ENCODE measurements around the gene TENM4.
"Not testable (repeated sequence)": the region's sequence is repeated elsewhere in the genome, so short reads cannot be mapped to it uniquely, and the experiment has no call there.

The TENM4 gene

DNA sequence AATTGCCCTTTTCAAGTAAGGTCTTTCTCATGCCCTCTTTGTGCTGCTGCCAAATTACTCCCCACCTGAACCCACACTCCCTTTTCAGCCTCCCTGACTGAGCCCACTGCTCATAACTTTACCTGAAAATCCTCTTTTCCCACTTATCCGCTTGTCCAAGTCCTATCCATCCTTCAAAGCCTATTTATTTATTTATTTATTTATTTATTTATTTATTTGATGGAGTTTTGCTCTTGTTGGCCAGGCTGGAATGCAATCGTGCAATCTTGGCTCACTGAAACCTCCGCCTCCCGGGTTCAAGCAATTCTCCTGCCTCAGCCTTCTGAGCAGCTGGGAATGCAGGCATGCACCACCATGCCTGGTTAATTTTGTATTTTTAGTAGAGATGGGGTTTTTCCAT lies 613.5 kb downstream of the TENM4 start:
- DNase-seq = not testable (repeated sequence)

DNA sequence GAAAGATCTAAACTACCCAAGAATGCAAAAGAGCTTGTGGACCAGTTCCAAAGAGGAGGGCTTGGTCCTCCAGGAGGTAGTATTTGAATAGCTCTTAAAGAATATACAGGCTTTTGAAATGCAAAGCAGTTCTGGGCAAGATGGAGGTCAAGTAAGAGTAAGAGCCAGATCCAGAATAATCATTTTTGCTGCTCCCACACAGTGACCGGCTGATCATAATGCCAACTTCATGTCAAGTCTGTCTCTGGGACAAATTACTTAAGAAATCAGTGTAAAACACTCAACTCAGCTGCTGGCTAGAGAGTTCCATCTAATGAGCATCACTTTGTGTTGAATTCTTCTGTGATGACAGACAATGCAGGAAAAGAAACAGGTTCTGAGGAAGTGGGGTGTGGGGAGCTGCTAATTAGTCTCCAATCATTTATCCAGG lies 615.2 kb downstream of the TENM4 start:
- no peak for DNase-seq

DNA sequence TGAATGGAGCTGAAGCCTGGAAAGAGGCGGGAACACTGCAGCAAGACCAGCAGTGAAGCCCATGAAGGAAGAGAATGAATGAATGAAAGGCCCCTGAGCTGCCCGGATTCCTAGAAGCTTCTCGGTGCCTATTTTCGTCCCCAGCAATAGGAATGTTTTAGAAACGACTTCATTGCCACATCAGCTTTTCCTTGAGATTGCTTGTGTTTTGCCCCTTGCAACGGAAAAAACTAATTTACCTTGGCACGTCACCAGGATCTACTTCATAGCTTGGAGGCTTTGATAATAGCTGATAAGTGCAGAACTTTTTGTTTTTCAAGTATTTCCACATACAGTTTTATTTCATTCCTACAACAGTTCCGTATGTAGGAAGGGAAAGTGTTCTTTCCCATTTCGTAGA lies 617.2 kb downstream of the TENM4 start:
- DNase-seq = no peak

DNA sequence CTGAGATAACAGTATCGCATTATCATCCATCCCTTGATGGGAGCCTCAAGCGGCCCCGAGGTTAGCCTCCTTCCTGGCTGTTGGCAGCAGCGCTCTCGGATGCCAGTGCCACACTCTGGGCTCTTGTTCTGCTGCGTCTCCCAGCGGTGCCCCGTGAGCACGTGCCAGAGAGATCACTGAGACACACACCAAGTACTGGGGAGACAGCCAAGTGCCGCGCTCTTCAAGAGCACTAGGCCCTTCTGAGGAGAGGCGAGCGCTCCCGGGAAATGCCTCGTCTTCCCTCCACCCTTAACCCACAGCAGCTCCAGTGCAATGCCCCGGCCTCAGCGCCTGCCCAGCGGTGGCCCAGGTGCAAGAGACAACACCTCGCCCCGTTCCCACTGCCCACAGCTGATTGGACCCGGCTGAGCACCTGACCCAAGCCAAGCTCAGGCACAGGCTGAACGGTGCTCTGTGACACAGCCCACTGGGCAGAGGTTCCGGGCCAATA lies 617.9 kb downstream of the TENM4 start:
- no peak for DNase-seq

DNA sequence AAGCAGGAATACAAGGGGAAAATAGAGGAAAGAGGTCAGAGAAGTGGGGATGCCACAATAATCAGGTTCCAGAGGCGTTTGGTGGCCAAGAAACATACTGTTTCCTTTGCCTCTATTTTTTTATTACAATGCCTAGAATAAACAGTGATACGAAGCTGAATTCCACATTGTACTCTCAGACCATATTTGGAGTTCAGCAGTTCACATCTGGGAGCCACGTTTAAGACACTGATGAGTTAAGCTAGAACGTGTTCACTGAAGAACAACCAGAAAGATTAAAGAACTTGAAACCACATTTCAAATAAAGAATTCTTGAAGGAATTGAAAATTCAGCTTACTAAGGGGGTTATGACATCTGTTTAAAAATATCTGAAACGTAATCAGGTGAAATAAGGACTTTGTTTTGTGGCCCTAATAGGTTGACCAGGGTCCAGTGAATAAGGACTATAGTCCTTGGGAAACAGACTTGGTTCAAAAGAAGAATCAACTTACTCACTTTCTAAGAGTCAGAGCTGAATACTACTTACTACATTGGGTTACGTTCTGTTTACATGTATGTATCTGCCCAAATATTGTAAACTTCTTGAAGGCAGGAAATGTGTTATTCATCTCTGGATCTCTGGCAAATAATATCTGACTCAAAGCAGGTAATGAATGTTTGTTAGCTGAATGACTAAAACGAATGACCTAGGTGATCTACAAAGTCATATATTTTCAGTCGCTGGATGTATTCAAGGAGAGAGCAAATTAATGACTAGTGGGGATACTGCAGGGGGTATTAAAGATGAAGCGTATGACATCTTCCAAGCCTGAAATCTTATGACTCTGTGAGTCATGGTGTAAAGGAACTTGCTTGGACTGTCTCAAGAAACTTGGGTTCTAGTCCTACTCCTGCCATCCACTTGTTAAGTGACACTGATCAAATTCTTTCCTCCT lies 619.2 kb downstream of the TENM4 start:
- no peak for DNase-seq

DNA sequence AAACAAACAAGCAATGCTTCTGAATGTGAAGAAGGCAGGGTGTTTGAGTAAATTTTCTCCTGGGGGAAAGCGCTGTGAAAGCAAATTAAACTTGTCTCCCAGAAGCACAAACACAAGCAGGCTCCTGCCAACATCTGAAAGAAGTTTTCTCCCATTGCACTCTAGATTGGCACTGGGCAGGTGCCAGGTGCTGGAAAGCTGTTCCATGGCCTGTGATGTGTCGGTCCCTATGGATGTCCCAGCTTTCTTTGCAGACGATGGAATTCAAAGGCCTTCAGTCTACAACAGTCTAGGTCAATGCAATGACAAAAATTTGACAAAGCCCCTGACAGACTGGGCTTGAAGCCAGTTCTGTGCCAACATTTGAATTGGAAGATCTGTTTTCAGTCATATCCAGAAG lies 620.1 kb downstream of the TENM4 start:
- no peak for DNase-seq

DNA sequence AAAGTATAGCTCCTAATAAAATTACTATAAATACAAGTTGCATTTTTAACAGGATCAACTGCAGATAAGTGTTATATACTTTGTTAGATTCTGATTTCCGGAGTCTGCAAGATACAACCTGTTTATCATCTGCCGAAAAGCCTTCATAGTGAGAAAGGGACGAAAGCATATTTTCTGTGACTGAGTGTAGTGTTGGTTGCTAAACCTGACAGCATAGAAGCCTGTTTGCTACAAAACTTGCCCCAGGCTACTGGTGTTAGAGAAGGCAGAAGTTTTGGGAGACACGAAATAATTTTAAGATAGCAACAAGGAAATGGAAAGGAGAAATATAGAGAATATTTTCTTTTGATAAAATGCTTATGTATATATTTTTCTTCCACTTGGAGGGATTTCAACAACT lies 622.6 kb downstream of the TENM4 start:
- DNase-seq = no peak

DNA sequence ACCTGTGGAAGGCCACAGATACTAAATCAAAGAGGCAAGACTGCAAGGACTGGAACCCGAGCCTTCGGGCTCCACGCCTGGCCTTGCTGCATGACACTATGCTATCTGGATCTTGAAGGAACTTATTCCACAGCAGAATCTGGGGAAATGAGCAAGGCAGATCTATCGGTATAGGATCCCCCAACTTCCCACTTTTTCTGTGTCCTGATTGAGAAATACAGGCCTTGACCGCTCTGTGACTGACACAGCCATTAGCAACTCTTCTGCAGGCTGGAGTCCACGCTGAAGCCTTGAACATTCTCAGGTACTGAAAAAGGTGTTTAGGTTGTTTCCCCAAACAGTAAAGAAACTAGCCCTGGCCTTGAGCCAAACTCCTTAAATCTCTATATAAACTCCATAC lies 625.0 kb downstream of the TENM4 start:
- peak; percentile 11 for DNase-seq

DNA sequence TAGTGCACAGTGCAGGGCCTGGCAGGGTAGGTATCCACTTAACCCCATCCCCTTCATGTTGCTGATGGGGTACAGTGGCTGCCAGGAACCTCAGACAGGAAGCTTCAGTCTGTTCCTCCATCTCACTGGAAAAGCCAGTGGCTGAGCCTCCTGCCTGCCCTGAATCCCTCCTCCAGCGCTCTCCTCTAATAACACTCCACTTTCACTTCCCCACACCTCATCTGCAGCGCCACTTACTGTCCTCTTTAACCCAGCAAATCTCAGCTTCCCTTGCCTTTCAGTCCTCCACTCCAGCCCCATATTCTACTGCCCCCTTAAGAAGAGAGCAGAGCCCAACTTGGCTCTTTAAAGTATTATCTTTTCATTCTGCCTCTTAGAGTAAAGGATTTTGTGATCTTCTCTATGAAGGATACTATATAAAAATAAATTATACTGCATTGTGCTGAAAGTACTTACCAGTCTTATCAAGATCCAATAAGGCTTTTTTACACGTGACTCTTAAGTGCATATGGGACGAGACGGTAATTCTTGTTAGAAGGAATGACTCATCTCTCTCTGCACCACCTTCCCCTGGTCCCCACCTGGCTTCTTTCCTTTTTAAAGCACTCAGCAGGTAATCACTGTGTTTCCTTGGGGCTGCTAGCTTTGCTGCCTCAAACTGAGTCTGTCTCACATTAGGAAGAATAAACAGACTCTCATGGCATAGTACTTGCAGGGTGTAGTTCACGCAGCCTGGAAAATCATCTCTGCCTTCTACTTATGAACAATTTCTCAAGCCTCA lies 628.1 kb downstream of the TENM4 start:
- DNase-seq = peak; percentile 65

DNA sequence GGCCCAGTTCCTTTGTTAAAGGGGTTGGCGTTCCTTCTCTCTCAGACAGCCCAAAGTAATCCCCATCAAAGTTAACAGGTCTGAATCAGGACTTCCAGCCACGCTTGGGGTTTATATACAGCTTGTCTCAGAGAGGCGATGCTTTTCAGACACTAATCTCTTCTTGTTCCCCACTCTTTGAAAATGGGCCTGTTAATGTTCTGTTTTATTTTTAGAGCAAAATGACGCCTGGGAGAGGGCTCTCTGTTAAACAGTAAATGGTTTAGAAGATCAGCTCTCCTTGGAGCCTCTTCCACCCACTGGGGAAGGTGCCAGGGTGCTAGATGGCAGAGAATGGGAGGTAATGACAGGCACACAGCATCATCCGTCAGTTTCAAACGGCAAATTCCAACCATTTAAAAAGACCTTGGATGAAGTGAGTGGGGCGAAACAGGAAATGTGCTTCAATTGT lies 630.2 kb downstream of the TENM4 start:
- DNase-seq = no peak

DNA sequence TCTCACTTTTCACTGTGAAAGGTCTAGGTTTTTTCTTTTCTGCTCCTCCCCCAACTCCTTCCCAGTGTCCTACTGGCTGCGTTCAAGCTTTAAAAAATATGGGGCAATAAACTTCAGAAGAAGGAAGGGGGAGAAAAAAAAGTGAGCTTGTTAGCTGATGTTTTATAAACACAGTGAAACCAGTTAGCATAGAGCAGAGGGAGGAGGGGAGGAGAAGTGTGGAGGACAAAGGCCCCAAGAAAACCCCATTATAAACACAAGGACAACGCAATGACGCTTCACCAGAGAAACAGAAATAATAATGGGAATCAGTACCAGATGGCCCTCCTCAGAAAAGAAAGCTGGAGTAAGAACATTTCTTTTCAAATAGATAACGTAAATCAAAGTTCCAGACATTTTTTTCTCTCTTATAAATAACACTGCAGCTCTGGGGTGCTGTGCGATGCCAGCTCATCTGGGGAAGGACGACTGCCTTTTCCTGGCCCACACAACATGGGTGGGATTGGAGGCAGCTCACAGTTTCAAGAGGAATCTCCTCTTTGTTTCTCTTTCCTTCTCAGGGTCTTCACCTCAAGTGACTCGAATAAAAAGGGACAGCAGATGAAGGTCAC lies 630.8 kb downstream of the TENM4 start:
- no peak for DNase-seq

DNA sequence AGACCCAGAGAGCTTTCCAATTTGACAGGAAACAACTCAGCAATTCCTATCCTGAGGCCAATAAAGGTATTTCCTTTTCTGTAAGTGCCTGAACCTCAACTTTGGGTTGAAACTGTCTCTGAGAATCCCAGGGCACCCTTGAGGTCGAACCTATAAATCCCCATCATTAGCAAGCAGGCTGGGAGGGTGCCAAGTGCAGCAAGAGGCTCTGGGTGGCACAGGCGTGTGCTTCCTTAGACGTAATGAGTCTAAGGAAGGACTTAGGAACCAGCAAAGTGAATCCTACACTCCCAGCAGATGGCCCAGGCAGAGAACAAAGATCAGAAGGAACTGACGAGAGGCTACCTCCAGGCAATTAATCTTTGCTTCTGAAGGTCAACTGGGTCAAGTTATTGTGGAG lies 631.9 kb downstream of the TENM4 start:
- DNase-seq = no peak

DNA sequence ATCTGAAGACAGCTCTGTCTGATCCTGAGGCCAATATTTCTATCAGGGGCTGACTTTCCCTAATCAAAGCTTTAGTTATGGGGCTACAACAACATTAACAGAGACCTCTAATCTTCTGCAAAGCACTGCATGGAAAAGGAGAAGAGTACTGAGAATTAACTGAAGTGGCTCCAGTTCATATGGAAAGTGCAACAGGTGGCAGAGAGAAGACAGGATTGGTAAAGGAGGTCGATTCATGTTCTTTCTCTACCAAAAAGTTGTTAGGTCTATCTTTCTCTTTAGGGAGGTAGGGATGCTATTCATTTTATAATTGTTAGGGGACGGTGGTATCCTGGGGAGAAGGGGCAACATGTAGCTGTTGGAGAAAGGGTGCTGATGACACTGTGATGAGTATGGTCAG lies 633.5 kb downstream of the TENM4 start:
- peak; percentile 3 for DNase-seq

DNA sequence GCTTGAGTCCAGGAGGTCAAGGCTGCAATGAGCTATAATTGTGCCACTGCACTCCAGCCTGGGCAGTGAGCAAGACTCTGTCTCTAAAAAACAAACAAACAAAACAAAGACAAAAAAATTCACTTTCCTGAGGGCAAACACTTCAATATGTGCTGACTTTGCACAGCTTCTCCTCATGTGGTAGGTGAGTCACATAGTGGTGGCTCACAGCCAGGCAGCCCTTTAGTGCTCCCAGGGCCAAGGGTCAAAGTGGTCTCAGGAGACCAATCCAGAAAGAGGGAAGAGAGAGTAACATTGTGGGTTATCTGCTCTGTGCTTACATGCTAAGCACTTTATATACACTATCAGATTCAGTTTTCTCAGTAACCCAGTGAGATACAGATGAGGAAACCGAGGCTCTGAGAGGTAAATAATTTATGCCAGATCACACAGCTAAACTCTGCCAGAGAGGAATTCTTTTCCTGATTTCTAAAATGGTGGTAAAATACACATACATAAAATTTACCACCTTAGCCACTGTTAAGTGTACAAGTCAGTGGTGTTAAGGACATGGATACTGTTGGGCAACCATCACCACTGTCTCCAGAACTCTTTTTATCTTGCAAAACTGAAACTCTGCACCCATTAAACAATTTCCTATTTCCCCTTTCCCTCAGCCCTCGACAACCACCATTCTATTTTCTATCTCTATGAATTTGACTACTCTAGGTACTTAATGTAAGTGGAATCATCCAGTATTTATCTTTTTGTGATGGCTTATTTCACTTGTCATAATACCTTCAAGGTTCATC lies 634.4 kb downstream of the TENM4 start:
- DNase-seq = peak; percentile 97

DNA sequence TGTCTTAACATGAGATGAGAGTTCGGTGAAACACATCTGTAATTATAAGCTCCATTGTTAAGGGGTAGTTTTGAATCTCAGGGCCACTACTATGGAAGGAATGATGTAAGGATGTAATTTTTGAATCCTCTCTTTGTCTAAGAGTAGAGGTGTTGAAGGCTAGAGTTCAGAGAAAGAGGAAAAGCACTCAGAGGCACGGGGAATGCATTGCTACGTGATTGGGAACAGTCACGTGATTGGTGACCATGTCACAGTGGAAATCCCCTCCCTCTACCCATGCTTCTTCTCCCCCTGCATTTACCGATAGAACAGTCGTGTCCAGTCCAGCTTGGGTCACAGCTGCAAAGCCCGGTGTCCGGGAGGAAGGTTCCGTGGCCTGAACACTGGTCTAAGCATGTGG lies 635.8 kb downstream of the TENM4 start:
- DNase-seq = no peak

DNA sequence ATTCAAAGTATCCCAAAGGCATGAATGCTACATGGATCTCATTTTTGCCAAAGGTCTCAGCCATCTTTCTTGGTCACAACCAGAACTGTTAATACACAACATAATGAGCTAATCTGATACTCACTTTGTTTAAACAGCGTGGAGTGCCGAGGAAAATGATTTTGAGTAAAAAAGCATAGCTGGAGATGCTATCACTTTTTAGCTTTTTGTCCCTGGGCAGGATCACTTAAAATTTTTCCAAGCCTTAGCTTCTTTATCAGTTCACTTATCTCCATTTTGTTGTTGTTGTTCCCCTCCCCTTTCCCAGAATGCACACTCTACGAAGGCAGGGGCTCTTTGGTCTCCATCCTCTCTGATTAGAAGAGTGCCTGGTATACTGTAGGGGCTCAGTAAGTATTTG lies 636.8 kb downstream of the TENM4 start:
- no peak for DNase-seq

DNA sequence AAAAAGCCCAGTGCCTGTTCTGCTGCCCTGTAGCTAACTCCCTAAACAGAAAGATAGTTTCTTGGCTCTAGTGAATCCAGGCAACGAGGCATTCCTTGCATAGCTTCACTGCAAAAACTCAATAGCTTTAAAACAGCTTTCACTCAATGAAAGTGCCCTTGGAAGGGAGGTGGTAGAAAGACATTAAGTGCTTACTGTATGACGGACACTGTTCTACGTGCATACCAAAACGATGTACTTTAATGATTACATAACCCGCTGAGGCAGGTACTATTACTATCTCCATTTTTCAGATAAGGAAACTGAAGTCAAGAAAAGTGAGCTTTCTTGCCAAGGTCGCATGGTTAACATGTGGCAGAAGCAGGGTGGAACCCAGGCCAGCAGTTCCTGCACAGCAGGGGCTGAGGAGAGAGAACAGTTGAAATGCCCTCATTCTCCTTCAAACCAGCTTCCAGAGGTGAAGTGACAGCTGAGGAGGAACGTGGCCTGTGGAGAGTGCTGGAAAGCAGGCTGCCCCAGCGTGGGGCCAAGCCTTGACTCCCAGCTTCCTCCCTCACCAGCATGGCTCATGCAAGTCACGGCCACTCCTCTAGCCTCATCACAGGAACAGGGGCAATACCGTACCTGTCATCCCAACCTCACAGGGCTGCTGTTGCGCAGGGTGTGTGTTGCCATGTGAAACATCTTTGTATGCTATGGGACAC lies 638.6 kb downstream of the TENM4 start:
- DNase-seq = no peak

DNA sequence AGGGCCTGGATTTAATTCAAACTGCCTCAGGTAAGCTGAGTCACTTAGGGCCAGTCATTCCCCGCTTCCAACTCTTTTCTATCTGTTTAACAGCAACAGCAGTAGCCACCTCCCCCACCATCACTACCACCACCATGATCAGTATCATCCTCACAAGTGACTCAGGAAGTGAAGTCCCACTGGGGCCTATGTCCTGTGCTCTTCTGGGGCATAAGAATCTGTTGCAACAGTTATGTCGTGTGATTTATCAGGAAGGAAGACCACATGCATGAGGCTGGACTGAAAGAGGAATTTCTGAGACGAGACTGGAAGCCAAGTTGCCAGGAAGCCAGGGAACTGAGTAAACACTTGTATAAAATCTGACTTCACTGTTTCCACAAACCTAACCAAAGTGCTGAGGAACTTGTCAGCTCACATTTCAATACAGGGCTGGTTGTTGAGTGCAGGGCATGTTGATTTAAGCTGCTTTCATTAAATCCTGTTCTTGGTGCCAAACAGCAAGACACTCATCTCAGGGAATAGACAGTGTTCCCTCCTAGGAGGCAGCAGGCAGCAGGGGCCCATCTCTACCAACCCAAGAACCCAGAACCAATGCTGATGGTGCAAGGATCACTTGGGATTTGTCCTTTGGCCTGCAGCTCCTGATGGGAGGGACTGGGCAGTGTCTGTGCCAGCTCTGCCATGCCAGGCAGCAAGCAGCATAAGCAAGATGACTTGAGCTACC lies 639.5 kb downstream of the TENM4 start:
- peak; percentile 74 for DNase-seq

DNA sequence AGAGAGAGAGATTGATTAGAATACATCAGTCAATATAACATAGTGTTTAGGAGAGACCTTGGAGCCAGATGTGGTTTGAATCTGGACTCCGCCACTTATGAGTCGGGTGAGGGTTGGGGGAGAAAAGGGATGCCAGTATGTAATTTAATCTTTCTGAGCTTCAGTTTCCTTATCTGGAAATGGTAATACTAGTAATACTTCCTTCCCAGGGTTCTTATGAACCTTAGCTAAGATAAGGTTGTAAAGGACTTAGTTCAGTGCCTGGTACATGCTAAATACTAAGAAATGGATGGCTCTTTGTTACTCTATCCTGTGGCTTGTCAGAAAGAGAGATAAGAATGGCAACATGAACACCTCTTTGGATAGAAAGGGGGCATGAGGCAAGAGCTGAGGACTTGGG lies 640.1 kb downstream of the TENM4 start:
- no peak for DNase-seq

DNA sequence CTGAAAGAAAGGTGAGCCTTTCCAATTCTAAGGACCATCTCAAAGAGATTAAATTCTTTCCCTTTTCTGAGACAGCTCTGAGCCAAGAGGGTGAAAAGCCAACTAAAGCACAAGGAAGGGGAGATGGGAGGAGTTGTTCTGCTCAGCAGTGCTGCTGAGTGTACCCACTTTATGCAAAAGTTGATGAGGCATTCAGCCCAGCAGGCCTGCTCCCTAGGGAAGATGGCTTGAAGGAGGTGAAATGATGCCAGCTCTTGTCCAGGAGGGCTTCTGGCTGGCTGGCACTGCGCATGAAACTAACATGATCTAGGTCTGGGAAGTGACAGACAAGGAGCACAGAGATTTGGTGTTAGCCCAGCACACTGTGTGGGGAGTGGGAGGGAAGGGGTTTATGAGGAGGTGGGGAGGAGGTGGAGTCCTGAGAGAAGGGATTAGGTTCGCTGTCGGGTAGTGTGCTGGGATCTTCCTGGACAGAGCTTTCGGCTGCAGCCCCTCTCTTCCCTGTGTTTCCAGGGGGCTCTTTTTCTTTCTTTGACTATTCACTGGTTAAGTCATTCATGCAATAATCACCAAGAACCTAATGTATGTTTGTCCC lies 640.6 kb downstream of the TENM4 start:
- DNase-seq = no peak

DNA sequence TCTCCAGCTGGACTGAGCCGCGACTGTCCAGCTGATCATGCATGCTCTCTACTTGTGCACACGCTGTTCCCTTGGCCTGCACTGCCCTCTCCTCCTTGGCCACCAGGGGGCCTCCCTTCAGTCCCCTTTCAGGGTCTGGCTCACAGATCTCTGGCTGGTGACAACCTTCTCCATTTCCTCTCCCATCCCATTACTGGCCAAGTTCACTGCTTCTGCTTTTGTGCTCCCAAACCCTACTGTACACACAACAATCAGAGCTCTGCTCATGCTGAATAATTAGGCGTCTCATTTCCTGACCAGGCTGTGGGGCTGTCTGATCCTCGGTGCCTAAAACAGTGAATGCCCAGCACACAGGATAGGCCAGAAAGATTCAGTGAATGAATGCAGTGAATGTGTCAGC lies 642.2 kb downstream of the TENM4 start:
- peak; percentile 88 for DNase-seq
